Chondrocyte (in vitro differentiated cells): Measurements from ENCODE around the gene OLFM4. TPM values are rescaled to one million over a fixed set of nuclear protein-coding genes. Genes with fewer than 3 reads are reported as not detected.

Source experiments
- DNase-seq: peaks from one replicate; pipeline ENCODE4 v3.0.0; 2021; ENCODE audit warnings: mixed read lengths, low spot score
- H3K27ac Mint-ChIP-seq: one replicate; pipeline ENCODE4 v1.8.0; 2021; ENCODE audit warnings: mild to moderate bottlenecking, moderate library complexity, mixed read lengths; ENCODE audit not compliant: unreplicated experiment
- H3K27me3 Mint-ChIP-seq: 2 replicates; pipeline ENCODE4 v1.8.0; 2021; ENCODE audit warnings: low read depth, mixed read lengths
- H3K36me3 Mint-ChIP-seq: 2 replicates; pipeline ENCODE4 v1.8.0; 2021; ENCODE audit warnings: low read depth, mixed read lengths
- H3K4me1 Mint-ChIP-seq: 2 replicates; pipeline ENCODE4 v1.8.0; 2021; ENCODE audit warnings: low read depth, mild to moderate bottlenecking, mixed read lengths
- H3K4me3 Mint-ChIP-seq: one replicate; pipeline ENCODE4 v1.8.0; 2021; ENCODE audit warnings: mild to moderate bottlenecking, moderate library complexity, mixed read lengths; ENCODE audit not compliant: unreplicated experiment
- H3K9me3 Mint-ChIP-seq: 2 replicates; pipeline ENCODE4 v1.8.0; 2021; ENCODE audit warnings: low read depth, mixed read lengths
- total RNA-seq: library from RNA; stranded (reverse); gene quantifications from 3 replicates; pipeline ENCODE4 v1.2.1, GENCODE V29; 2021
- TF ChIP-seq, protein P1 (sequence below): fragments of 200-600 bp; sonication (generic); IDR thresholded peaks from 2 replicates; pipeline ENCODE4 v1.5.0; 2021; ENCODE audit warnings: antibody characterized with exemption, mild to moderate bottlenecking, moderate library complexity

Gene OLFM4
- total RNA-seq, 1 donor from 2014 or later = 0.25 TPM

DNA sequence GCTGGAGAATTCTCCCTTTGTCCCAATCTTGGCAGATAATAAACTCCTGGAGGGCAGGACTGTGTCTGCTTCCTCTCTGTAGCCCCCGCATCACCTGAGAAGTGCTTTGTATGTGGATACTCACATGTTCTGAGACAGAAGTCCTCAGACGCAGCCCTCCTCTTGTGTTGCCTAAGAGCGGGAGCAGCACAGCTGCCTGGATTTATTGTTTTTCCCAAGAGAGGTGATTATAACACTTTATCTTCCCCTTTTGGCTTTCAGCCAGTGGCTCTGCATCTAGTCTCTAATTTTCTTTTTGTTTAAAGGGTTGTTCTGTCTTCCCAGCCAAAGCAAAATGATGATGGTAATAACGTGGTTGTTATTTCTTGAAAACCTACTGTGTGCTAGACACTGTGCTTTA is 36.1 kb downstream of the OLFM4 start:
- no peaks in the 10 kb centered on the region for H3K27me3 Mint-ChIP-seq
- TF ChIP-seq, protein P1, sequence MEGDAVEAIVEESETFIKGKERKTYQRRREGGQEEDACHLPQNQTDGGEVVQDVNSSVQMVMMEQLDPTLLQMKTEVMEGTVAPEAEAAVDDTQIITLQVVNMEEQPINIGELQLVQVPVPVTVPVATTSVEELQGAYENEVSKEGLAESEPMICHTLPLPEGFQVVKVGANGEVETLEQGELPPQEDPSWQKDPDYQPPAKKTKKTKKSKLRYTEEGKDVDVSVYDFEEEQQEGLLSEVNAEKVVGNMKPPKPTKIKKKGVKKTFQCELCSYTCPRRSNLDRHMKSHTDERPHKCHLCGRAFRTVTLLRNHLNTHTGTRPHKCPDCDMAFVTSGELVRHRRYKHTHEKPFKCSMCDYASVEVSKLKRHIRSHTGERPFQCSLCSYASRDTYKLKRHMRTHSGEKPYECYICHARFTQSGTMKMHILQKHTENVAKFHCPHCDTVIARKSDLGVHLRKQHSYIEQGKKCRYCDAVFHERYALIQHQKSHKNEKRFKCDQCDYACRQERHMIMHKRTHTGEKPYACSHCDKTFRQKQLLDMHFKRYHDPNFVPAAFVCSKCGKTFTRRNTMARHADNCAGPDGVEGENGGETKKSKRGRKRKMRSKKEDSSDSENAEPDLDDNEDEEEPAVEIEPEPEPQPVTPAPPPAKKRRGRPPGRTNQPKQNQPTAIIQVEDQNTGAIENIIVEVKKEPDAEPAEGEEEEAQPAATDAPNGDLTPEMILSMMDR = no peak
- peaks cover 2% of the 10 kb centered on the region for H3K9me3 Mint-ChIP-seq
- no peaks in the 10 kb centered on the region for H3K4me1 Mint-ChIP-seq
- no peak for DNase-seq
- no peak overlapping the region for H3K4me3 Mint-ChIP-seq
- no peak overlapping the region for H3K27ac Mint-ChIP-seq
- H3K36me3 Mint-ChIP-seq = no peaks in the 10 kb centered on the region

DNA sequence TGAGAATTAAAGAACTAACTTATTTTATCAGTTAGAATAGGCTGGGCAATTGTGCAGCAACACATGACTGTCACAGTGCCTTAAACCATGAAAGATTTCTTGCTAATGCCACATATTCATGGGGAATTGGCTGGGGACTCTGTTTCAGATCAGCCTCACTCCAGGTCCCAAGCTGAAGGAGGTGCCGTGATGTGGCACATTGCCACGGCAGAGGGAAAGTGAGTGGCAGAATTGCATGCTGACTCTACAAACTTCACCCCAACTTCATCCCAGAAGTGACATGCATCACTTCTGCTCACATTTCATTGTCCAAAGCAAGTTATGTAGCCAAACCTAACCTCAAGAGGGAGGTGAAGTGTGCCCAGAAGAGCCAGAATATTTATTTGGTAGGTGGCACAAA is 37.8 kb downstream of the OLFM4 start:
- TF ChIP-seq, protein P1 = no peak
- Mint-ChIP-seq H3K4me3 (no peak overlapping the region), H3K9me3 (peaks cover 2% of the 10 kb centered on the region), H3K36me3 (no peaks in the 10 kb centered on the region), H3K27me3 (no peaks in the 10 kb centered on the region), H3K4me1 (no peaks in the 10 kb centered on the region), H3K27ac (no peak overlapping the region)
- DNase-seq = no peak

DNA sequence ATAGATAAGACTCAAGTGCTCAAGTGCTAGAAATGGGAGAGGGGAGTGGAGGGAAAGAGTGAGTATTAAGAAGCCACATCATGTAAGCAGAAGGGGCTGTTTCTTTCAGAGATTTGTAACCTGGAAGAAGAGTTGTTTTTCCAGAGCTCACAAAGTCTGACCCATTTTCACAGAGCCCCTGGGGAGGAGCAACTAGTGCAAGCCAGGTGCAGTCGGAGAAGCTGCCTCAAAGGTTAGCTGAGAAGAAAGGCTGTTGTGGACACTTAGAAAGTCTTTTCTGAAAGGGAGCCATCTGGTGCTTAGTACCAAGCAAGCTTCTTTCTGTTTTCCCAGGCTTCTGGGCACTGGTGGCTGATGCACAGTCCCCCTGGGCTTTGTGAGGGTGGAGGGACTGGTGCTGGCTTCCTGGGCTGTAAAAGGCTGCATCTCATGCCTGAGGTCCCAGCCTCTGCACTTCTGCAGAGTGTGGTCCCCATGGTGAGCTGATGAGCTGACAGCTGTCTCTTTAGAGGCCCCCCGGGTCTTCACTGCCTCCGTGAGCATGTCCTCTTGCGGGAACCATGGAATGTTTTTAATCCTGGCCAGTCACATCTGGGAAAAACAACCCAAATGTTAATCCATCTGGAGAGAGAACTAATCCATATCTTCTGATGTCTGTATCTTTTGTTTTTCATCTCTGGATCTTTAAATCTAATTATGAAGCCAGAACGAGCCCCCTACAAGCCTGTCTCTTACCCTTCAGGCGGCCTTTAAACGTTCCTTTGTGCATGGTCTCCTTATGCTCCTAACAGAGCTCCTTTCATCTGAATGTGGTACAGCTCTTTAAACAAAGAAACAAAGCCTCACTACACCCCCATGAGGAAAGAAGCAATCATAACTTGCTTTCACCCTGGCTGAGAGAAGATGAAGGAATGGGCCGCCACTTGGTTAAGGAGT is 40.2 kb downstream of the OLFM4 start:
- Mint-ChIP-seq H3K27me3 (no peaks in the 10 kb centered on the region), H3K36me3 (no peaks in the 10 kb centered on the region)
- TF ChIP-seq, protein P1 = no peak

GRCh38 chr13:53069800-53070199 is 41.2 kb downstream of the OLFM4 start:
- no peak for DNase-seq
- no peaks in the 10 kb centered on the region for H3K4me1 Mint-ChIP-seq
- TF ChIP-seq, protein P1 = no peak
- H3K27ac Mint-ChIP-seq = no peak overlapping the region
- H3K9me3 Mint-ChIP-seq = no peaks in the 10 kb centered on the region
- no peaks in the 10 kb centered on the region for H3K27me3 Mint-ChIP-seq
- no peak overlapping the region for H3K4me3 Mint-ChIP-seq
- H3K36me3 Mint-ChIP-seq = no peaks in the 10 kb centered on the region

More for the DNA sequence above, 40.2 kb downstream of the OLFM4 start:
- Mint-ChIP-seq H3K27ac (no peak overlapping the region), H3K4me1 (no peaks in the 10 kb centered on the region), H3K4me3 (no peak overlapping the region), H3K9me3 (peaks cover 2% of the 10 kb centered on the region)
- DNase-seq = no peak

- Mint-ChIP-seq H3K27me3 (no peaks in the 10 kb centered on the region), H3K4me3 (no peak overlapping the region), H3K36me3 (no peaks in the 10 kb centered on the region), H3K4me1 (no peaks in the 10 kb centered on the region), H3K27ac (no peak overlapping the region), H3K9me3 (peaks cover 5% of the 10 kb centered on the region)
- DNase-seq = no peak
- TF ChIP-seq, protein P1 = no peak
Measured at GRCh38 chr13:53073711-53074110, 45.1 kb downstream of the OLFM4 start.
